ENCODE measurements around the gene PIAS2. TPM values are rescaled to one million over a fixed set of nuclear protein-coding genes. Genes with fewer than 3 reads are reported as not detected.

PIAS2 gene
- total and polyA plus RNA-seq, 9 of the 15 experiments (the other 6 are each of a cell fraction or from before 2014, with no cell fraction given): 2.9 to 23.9 (median 12.0) TPM

DNA sequence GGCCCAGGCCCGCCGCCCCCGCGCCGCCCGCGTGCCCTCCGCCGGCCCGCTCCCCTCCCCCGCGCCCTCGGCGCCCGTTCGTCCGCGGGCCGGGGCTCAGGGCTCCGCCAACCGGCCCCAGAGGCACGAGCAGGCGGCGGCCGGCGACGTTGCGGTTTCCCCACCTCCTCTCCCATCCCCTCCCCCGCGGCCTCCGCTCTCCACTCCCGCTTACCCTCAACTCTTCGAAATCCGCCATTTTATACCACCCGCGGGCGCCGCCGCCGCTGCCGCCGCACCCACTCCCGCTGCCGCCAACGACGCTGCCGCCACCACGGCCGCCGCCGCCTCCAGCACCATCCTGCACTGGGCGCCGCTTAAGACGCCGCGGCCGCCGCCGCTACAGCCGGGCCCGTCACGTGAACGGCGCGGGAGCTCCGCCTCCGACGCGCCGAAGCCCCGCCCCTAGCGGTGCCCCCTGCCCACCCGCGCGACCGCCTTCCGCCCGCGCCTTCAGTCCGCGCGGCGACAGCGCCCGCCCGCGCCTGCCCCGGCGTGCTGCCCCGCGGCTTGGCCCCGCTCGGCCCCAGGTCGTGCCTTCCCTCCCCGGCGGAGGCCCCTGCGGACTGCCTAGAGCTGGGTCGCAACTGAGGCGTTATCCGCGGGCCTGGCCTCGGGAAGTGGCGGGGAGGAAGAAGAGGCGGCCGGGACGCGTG, at the start of gene PIAS2, which contains the start of gene KATNAL2 (continued):
- TF ChIP-seq, protein P1, sequence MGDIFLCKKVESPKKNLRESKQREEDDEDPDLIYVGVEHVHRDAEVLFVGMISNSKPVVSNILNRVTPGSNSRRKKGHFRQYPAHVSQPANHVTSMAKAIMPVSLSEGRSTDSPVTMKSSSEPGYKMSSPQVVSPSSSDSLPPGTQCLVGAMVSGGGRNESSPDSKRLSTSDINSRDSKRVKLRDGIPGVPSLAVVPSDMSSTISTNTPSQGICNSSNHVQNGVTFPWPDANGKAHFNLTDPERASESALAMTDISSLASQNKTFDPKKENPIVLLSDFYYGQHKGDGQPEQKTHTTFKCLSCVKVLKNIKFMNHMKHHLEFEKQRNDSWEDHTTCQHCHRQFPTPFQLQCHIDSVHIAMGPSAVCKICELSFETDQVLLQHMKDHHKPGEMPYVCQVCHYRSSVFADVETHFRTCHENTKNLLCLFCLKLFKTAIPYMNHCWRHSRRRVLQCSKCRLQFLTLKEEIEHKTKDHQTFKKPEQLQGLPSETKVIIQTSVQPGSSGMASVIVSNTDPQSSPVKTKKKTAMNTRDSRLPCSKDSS (IDR thresholded peaks at IDR 0.05; ENCODE audit: low read depth, partially characterized antibody): no peak
- no peak for TF ChIP-seq MCM3 (IDR thresholded peaks at IDR 0.05)
- no peak for TF ChIP-seq EWSR1 (IDR thresholded peaks at IDR 0.05; ENCODE audit: borderline replicate concordance, low read depth, partially characterized antibody)
- no peak for TF ChIP-seq NFYB (IDR thresholded peaks at IDR 0.05; ENCODE audit: extremely low read depth, insufficient read length)
- TF ChIP-seq ATF4 (CRISPR knock-in tag; IDR thresholded peaks at IDR 0.05): no peak
- TF ChIP-seq NR1H2 (CRISPR knock-in tag; IDR thresholded peaks at IDR 0.05): no peak
- TF ChIP-seq JUNB (CRISPR knock-in tag; conservative IDR thresholded peaks at IDR 0.05): no peak
- 0 out of 2 replicates have a peak, but pooled peaks have one; percentile 31 for TF ChIP-seq SIN3B (IDR thresholded peaks at IDR 0.05; ENCODE audit: low read depth)
- TF ChIP-seq, protein P2, sequence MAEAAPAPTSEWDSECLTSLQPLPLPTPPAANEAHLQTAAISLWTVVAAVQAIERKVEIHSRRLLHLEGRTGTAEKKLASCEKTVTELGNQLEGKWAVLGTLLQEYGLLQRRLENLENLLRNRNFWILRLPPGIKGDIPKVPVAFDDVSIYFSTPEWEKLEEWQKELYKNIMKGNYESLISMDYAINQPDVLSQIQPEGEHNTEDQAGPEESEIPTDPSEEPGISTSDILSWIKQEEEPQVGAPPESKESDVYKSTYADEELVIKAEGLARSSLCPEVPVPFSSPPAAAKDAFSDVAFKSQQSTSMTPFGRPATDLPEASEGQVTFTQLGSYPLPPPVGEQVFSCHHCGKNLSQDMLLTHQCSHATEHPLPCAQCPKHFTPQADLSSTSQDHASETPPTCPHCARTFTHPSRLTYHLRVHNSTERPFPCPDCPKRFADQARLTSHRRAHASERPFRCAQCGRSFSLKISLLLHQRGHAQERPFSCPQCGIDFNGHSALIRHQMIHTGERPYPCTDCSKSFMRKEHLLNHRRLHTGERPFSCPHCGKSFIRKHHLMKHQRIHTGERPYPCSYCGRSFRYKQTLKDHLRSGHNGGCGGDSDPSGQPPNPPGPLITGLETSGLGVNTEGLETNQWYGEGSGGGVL (CRISPR knock-in tag; IDR thresholded peaks at IDR 0.05): no peak
- TF ChIP-seq, protein P3, sequence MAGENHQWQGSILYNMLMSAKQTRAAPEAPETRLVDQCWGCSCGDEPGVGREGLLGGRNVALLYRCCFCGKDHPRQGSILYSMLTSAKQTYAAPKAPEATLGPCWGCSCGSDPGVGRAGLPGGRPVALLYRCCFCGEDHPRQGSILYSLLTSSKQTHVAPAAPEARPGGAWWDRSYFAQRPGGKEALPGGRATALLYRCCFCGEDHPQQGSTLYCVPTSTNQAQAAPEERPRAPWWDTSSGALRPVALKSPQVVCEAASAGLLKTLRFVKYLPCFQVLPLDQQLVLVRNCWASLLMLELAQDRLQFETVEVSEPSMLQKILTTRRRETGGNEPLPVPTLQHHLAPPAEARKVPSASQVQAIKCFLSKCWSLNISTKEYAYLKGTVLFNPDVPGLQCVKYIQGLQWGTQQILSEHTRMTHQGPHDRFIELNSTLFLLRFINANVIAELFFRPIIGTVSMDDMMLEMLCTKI (IDR thresholded peaks at IDR 0.05; ENCODE audit: partially characterized antibody): no peak
- TF ChIP-seq, protein P4, sequence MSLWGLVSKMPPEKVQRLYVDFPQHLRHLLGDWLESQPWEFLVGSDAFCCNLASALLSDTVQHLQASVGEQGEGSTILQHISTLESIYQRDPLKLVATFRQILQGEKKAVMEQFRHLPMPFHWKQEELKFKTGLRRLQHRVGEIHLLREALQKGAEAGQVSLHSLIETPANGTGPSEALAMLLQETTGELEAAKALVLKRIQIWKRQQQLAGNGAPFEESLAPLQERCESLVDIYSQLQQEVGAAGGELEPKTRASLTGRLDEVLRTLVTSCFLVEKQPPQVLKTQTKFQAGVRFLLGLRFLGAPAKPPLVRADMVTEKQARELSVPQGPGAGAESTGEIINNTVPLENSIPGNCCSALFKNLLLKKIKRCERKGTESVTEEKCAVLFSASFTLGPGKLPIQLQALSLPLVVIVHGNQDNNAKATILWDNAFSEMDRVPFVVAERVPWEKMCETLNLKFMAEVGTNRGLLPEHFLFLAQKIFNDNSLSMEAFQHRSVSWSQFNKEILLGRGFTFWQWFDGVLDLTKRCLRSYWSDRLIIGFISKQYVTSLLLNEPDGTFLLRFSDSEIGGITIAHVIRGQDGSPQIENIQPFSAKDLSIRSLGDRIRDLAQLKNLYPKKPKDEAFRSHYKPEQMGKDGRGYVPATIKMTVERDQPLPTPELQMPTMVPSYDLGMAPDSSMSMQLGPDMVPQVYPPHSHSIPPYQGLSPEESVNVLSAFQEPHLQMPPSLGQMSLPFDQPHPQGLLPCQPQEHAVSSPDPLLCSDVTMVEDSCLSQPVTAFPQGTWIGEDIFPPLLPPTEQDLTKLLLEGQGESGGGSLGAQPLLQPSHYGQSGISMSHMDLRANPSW (CRISPR knock-in tag; IDR thresholded peaks at IDR 0.05): no peak
- no peak for TF ChIP-seq TSC22D4 (tag; IDR thresholded peaks at IDR 0.05)
- no peak for TF ChIP-seq ZNF740 (CRISPR knock-in tag; IDR thresholded peaks at IDR 0.05)
- no peak for TF ChIP-seq ZNF740 (tag; IDR thresholded peaks at IDR 0.05)
- no peak for TF ChIP-seq ZNF212 (CRISPR knock-in tag; IDR thresholded peaks at IDR 0.05)
- TF ChIP-seq, protein P5, sequence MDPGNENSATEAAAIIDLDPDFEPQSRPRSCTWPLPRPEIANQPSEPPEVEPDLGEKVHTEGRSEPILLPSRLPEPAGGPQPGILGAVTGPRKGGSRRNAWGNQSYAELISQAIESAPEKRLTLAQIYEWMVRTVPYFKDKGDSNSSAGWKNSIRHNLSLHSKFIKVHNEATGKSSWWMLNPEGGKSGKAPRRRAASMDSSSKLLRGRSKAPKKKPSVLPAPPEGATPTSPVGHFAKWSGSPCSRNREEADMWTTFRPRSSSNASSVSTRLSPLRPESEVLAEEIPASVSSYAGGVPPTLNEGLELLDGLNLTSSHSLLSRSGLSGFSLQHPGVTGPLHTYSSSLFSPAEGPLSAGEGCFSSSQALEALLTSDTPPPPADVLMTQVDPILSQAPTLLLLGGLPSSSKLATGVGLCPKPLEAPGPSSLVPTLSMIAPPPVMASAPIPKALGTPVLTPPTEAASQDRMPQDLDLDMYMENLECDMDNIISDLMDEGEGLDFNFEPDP (CRISPR knock-in tag; IDR thresholded peaks at IDR 0.05): no peak
